Testis (tissue), 3 donors: ENCODE measurements around the gene CCSER1. TPM values are rescaled to one million over a fixed set of nuclear protein-coding genes. Genes with fewer than 3 reads are reported as not detected.

ENCODE experiments used
- DNase-seq: peaks from one replicate; pipeline ENCODE4 v3.0.0-alpha.2; 2019
- H3K27ac ChIP-seq, 2 donors: fragments of 200-600 bp; sonication (generic); one replicate each; pipeline ENCODE4 v1.5.1; 2019
- H3K27me3 ChIP-seq: fragments of 200-600 bp; sonication (generic); one replicate; pipeline ENCODE4 v1.5.1; 2019
- H3K36me3 ChIP-seq: fragments of 200-600 bp; sonication (generic); one replicate; pipeline ENCODE4 v1.5.1; 2017; ENCODE audit warnings: low read depth; ENCODE audit errors: missing control alignments
- H3K4me1 ChIP-seq: fragments of 200-600 bp; sonication (generic); one replicate; pipeline ENCODE4 v1.5.1; 2019
- H3K4me3 ChIP-seq, 2 donors: fragments of 200-600 bp; sonication (generic); one replicate each; pipeline ENCODE4 v1.5.1; 2017 to 2019
- H3K9me3 ChIP-seq: fragments of 200-600 bp; sonication (generic); one replicate; pipeline ENCODE4 v1.5.1; 2017
- POLR2A ChIP-seq: fragments of 450-650 bp; IDR thresholded peaks from one replicate; pipeline ENCODE4 v1.6.1; 2017; ENCODE audit warnings: antibody characterized with exemption, mild to moderate bottlenecking, moderate library complexity
- WGBS, 2 donors: methylation state at CpG; one replicate each; pipeline ENCODE4 v1.1.5; 2018; 5-methylcytosine and 5-hydroxymethylcytosine counted together
- intact Hi-C: fragments of 100-400 bp; cut with DNase I; formaldehyde crosslinking; loops from one replicate; pipeline ENCODE4 v1.15.1; 2023; ENCODE audit warnings: low total_unique reads
- polyA plus RNA-seq: library from polyadenylated mRNA; stranded (reverse); fragments of 350-450 nt; fragmentation: Illumina TruSeq; extraction: RNeasy Lipid Tissue Mini Kit (QIAGEN cat#74804); gene quantifications from one replicate; pipeline ENCODE4 v1.2.3, GENCODE V29; 2014; ENCODE audit warnings: low read depth, low replicate concordance; ENCODE audit not compliant: insufficient read depth
- total RNA-seq, 2 donors: library from RNA; depleted of rRNA; stranded (reverse); fragments of >200 nt; gene quantifications; one replicate each; pipeline ENCODE4 v1.2.3, GENCODE V29; 2016
- TF ChIP-seq, protein P1 (sequence below), 3 experiments: fragments of 450-650 bp in 2 of 3; fragments of 200-600 bp in 1 of 3; sonication (generic) in 1 of 3; IDR thresholded peaks; one replicate each; pipeline ENCODE4 v1.5.1; 2016 to 2019; ENCODE audit warnings: antibody characterized with exemption in 3 of 3, mild to moderate bottlenecking in 2 of 3, moderate library complexity in 1 of 3

Gene CCSER1
- total and polyA plus RNA-seq, 3 donors from 2014 or later, result 20.2 to 105 (median 82.8) TPM

DNA sequence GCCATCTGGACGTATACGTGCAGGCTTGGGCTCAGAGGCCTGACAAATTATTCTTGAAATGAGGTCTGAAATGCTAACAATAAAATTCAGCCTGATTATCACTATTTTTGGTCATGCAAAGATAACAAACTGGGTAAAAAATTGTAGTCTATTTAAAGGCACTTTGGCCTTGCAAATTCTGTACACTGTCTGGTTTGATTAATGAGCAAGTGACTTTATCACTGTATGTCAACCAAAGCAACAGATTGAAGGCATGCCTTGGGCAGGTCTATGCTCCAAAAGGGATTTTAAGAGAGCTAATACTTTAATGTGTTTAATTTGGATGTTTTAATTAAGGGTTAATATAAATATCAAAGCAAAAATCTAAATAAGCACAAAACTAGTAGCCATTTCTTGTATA lies 1141.7 kb downstream of the CCSER1 start:
- DNase-seq, result no peak
- H3K27ac ChIP-seq, result no peak overlapping the region
- WGBS, 2 donors, result 68 to 75% methylated on average over 2 of the region's 2 CpGs
- H3K4me1 ChIP-seq, result no peaks in the 10 kb centered on the region
- H3K27me3 ChIP-seq, result no peaks in the 10 kb centered on the region
- H3K4me3 ChIP-seq, result no peak overlapping the region
- TF ChIP-seq, protein P1, sequence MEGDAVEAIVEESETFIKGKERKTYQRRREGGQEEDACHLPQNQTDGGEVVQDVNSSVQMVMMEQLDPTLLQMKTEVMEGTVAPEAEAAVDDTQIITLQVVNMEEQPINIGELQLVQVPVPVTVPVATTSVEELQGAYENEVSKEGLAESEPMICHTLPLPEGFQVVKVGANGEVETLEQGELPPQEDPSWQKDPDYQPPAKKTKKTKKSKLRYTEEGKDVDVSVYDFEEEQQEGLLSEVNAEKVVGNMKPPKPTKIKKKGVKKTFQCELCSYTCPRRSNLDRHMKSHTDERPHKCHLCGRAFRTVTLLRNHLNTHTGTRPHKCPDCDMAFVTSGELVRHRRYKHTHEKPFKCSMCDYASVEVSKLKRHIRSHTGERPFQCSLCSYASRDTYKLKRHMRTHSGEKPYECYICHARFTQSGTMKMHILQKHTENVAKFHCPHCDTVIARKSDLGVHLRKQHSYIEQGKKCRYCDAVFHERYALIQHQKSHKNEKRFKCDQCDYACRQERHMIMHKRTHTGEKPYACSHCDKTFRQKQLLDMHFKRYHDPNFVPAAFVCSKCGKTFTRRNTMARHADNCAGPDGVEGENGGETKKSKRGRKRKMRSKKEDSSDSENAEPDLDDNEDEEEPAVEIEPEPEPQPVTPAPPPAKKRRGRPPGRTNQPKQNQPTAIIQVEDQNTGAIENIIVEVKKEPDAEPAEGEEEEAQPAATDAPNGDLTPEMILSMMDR (IDR thresholded peaks at IDR 0.05), result no peak
- no peak for TF ChIP-seq POLR2A
- no peaks in the 10 kb centered on the region for H3K9me3 ChIP-seq
- no peaks in the 10 kb centered on the region for H3K36me3 ChIP-seq
- intact Hi-C loops, result no loop called here

DNA sequence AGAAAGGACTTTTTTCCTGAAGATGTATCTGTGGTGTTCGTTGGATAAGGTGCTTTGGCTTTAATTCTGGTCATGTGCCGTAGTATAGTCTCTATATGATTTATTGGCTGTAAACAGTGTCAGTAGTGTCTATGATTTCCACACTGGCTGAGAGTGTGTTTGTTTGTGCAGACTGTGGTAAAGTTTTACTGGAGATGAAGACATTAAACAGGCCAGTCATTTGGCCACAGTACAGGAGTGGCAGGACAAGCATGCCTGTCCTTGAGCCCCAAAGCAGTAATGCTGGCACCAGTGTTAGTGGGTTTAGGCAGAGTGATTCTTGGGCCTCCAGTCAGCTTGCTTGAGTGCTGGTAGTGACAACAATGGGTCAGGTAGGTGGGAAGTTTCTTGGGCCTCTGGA lies 1152.7 kb downstream of the CCSER1 start:
- H3K27me3 ChIP-seq, result no peaks in the 10 kb centered on the region
- no peaks in the 10 kb centered on the region for H3K4me1 ChIP-seq
- TF ChIP-seq, protein P1 (IDR thresholded peaks at IDR 0.05), result no peak
- no peak for TF ChIP-seq POLR2A
- H3K27ac ChIP-seq, result no peak overlapping the region
- intact Hi-C loops, result no loop called here
- no peaks in the 10 kb centered on the region for H3K9me3 ChIP-seq
- no peaks in the 10 kb centered on the region for H3K36me3 ChIP-seq
- WGBS, 2 donors, result 64 to 85% methylated on average over 2 of the region's 2 CpGs
- DNase-seq, result no peak
- H3K4me3 ChIP-seq, result no peak overlapping the region

DNA sequence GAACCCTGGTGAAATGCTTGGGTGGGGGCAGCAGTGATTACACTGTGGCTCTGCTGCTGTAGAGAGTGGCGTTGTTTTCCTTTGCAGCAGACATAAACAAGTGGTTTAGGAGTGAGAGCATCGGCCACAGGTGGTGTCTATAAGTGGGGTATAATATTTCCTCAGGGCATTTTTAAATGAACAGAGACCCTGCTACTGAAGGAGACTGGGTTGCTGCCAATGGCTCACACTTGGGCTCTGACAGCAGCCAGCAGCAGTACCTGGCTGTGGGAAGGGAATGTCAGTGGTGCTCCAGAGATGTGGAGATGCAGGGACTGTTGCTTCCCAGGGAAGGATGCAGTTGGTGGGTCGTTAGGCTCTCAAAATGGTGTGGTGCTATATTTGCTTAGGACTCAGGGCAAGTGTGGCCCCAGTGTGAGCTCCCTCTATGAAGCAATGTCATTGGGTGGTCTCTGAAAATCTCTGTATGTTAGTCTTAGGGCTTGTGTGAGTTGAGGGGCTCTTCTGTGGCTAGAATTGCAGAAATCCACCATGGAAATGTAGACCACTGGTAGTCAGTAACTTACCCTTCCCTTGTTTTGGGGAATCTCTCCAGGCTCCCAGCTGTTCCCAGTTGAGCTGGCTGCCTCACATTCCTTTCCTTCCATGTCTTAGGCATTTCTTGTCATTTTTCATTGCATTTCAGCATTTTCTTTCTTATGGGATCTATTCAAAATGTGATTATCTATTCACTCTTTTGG lies 1153.5 kb downstream of the CCSER1 start:
- DNase-seq, result no peak
- 69 to 72% methylated on average over 3 of the region's 3 CpGs for WGBS, 2 donors
- no peak overlapping the region for H3K4me3 ChIP-seq
- no peaks in the 10 kb centered on the region for H3K4me1 ChIP-seq
- H3K9me3 ChIP-seq, result no peaks in the 10 kb centered on the region
- H3K36me3 ChIP-seq, result no peaks in the 10 kb centered on the region
- no peak overlapping the region for H3K27ac ChIP-seq
- intact Hi-C loops, result no loop called here
- TF ChIP-seq POLR2A, result no peak
- TF ChIP-seq, protein P1 (IDR thresholded peaks at IDR 0.05), result no peak
- no peaks in the 10 kb centered on the region for H3K27me3 ChIP-seq

DNA sequence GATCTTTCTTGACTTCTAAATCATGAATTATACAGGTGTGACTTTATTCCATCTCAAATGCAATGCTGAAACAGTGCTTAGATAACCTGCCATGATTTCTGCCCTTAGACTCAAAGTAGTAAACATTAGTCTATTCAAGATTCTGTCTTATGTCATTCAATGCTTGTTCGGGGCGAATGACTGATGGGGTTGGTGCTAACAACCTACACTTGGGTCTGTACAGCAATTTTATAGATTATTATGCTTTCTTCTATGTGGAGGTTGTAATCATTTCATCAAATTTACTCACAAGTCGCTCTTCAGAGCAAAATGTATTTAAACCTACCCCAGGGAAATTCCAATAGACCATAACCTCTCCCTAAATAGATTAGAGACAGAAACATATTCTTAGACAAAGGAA lies 1155.0 kb downstream of the CCSER1 start:
- no peaks in the 10 kb centered on the region for H3K27me3 ChIP-seq
- TF ChIP-seq, protein P1 (IDR thresholded peaks at IDR 0.05), result no peak
- TF ChIP-seq POLR2A, result no peak
- WGBS, 2 donors, result 87 to 94% methylated on average over 3 of the region's 3 CpGs
- H3K4me3 ChIP-seq, result no peak overlapping the region
- H3K27ac ChIP-seq, result no peak overlapping the region
- no peaks in the 10 kb centered on the region for H3K9me3 ChIP-seq
- intact Hi-C loops, result no loop called here
- H3K36me3 ChIP-seq, result no peaks in the 10 kb centered on the region
- DNase-seq, result no peak
- H3K4me1 ChIP-seq, result no peaks in the 10 kb centered on the region

DNA sequence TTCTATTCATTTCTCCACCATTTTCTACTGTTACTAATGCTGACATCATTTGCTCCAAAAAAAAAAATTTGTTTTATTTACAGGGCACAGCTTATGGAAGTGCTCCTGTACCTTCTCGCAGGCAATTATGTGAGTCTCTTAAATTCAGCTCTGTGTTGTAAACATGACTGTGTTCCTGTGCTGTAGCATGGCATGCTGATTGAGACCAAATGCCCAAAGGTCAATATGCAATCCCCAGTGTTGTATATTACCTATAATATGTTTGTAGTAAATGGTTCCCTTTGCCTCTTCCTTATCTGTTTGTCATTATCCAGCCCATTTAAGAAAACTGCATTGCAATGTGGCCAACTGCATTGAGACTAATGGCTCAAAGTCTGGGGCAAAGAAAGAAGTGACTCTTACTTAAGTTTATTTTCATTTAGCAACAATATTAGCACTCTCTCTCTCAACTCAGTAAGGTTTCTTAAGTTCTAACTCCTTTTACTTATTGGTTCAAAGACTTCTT lies 1156.6 kb downstream of the CCSER1 start:
- H3K36me3 ChIP-seq, result no peaks in the 10 kb centered on the region
- no peaks in the 10 kb centered on the region for H3K4me1 ChIP-seq
- WGBS, 2 donors, result 86 to 91% methylated on average over 1 of the region's 1 CpG
- H3K27ac ChIP-seq, result no peak overlapping the region
- H3K9me3 ChIP-seq, result no peaks in the 10 kb centered on the region
- no peaks in the 10 kb centered on the region for H3K27me3 ChIP-seq
- TF ChIP-seq, protein P1 (IDR thresholded peaks at IDR 0.05), result no peak
- TF ChIP-seq POLR2A, result no peak
- no peak for DNase-seq
- H3K4me3 ChIP-seq, result no peak overlapping the region
- intact Hi-C loops, result no loop called here
